NOMO-1 treated with dmso at 0.1 percent for 144 hours (cell line): ENCODE measurements around the gene STEEP1.
A peak's percentile ranks its signal among the peaks of the same experiment; 100 is the strongest.

ENCODE experiments used
- DNase-seq: peaks from one replicate; lab custom pipeline; 2025; ENCODE audit not compliant: unreplicated experiment; lab: John Stamatoyannopoulos, UW

STEEP1 gene

DNA sequence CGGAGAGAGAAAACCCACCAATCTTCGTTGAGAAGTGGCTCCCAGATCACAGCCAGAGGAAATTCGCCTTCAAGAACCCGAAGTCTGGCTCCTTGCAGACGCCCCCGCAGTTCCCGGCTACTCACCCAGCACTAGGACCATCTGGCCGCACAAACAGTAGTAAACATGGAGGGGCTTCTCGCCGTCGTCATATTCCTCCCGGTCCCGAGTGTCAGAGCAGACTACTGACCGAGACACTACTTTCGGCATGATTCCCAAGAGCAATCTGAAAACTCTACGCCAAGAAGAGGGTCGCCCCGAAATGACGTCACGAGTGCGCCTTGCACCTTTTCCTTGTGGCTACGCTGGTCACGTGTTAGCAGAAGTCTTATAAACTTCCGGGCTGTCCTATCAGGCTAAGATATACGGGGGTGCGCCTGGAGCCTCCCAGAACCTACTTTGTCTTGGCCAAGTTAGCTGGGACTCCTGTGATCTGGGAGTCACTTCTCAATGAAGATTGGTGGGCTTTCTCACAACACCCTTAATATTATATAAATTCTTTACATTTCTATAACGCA is at the start of gene STEEP1:
TSS of gene STEEP1 (minus strand) at position 303 of the 557 bp plus-strand sequence. CDS start at position 249, 54 bp downstream.
- DNase-seq: peak; percentile 92

DNA sequence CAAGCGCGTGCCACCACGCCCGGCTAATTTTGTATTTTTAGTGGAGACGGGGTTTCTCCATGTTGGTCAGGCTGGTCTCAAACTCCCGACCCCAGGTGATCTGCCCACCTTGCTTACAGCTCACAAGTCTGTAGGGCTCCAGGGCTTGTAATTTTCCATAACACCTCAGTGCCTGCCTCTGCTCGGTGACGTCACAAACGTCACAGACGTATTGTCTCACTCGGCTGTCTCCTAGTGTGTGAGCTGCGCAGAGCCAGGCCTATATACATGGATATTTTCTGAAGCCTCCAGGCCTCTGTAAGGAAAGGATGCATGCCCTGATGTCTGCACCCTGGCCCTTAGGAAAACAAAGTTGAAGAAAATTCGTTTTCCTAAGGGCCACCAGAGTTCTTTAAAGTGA is 49.6 kb upstream of the STEEP1 start:
- DNase-seq: no peak

DNA sequence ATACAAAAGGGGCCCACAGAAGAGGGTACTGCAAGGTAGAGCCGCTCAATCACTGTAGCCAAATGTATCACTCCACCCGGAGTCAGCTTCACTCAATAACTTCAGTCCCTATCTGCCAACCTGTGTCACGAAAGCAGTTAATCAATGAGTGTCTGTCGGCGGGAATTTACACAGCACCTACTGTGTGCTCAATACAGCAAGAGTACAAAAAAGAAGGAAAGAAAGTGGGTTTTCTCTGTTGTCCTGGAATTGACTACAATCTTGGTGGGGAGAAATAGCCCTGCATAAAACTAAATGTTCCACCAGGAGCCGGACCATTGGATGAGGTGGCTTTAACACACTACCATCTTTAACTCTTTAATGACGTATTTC is 41.8 kb upstream of the STEEP1 start:
- no peak for DNase-seq

DNA sequence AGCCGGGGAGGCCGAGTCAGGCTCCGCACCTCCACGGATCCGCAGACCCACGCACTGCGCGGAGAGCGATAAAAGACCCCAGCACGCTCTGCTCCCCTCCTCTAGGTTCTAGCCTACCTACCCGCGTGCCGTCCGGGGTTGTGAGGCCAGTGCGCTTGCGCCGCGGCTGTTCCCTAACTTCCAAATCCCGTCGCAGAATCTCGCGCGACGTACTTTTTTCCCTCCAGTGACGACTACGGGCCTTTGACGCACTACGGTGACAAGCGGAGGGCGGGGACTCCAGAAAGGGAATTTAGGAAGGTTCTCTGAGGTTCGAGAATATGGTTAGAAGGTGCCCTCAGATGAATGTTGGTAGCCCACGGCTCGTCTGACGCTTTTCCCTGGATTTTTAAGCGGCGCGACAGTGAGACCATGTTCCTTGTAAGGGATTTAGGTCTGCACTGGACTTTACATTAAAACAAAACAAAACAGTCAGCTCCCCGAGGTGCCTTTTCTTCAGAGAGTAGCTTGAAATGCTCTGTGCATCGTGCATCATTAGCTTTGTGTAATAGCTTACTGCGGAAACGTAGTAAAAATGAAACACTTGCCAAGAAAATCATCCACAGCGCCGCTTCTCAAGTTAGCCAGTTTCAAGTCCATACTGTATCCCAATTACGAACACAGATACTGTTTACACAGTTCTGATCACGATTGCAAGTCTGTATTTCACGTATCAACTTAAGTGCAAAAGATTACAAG is 41.2 kb upstream of the STEEP1 start, which contains the start of gene NKRF:
TSS of gene NKRF (minus strand) at position 145 of the 738 bp plus-strand sequence.
- DNase-seq: peak; percentile 87

DNA sequence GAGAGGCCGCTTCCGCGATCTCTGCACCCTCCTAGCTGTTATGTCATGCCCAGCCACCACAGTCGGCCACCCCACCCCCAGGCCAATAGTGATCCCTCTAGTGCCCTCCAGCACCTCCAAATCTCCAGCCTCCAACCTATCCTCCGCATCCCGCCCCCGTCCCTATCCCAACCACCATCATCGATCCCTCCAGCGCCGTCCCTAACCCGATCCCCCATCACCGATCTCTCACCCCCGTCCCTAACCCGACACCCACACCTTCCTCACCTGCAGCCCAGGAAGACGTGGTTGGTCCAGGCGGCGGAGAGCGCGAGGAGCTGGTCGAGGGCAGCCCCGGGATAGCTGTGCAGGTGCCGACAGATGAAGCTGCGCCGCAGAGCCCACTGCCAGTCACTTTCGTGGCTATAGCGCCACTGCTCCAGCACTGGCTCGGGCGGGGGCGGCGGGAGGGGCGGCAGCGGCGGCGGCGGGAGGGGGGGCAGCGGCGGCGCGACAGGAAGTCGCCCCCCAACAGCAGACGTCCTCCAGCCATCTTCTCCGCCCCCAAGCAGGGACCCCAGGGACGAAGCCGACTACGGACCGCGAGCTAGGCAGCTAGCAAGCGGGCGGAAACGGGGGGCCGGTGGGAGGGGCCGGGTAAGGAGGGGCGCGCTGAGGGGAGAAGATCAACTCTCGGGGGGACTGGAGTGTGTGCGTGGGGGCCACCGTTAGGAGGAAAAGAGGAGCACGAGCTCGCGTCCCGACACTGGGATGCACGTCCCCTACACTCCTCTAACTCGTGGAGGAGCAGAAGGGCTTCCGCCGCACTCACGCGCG is 40.5 kb upstream of the STEEP1 start:
- no peak for DNase-seq

DNA sequence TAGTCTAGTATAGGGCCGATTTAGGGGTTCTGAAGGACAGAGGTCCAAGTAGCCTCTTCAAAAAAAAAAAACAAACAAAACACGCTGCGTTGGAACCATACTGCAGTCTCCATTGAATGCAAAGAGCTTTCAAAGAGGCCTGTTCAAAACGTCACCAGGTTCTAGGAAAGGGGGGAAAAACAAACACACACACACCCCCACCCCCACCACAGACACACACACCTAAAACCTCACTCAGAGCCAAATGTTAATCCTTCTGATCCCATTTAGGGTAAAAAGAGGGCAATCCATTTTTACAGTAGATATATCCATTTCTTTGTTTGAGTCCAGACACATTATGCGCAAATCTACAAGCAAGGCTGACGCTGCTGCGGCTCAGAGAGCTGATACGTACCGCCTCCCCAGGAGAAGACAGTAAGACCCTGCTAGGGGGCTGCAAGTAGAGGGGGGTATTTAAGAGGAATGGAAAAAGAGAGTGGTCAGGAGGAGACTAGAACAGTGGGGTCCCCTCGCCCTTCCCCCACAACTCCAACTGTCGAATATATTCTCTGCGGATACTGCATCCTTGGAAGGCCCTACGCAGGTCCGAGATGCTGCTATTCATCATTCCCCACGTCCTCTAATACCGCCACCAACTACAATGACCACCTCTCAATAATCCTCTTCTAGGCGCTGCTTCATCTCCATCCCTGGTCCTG is 39.7 kb upstream of the STEEP1 start:
- no peak for DNase-seq

DNA sequence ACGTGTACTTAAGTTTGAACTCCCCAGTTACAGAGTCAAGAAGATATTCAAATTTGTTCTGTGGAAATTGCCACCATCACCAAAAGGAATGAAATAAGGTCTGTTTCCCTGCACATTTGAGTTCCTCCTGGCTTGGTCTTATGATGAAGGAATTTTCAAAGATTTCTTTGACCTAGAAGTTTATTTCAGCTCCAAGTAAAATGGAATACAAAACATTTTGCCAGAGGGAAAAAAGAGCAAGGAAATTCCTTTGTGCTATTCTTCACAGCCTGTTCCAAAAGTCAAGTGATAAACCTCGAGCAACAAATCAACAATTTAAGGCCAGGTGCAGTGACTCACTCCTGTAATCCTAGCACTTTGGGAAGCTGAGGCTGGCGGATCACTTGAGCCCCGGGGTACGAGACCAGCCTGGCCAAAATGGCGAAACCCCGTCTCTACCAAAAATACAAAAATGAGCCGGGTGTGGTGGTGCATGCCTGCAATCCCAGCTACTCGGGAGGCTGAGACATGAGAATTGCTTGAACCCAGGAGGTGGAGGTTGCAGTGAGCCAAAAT is 37.6 kb upstream of the STEEP1 start:
- no peak for DNase-seq

DNA sequence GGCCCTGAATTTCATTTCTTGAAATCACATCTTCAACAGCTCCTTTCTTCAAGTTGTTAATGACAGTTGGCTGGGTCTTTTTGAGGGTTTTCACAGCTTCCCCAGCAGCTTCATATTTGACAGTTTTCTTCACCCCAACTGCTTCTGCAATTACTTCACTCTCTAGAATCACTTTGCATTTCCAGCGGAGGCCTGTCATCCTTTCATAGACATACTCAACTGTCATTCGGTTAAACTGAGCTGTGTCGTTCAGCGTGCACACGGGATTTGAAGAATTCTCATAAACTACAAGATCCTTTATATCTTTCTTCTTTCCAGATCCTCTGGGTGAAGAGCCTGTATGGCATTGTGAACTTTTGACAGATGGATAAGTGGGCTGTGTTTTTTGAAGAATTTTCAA is 24.6 kb upstream of the STEEP1 start:
- DNase-seq: no peak

DNA sequence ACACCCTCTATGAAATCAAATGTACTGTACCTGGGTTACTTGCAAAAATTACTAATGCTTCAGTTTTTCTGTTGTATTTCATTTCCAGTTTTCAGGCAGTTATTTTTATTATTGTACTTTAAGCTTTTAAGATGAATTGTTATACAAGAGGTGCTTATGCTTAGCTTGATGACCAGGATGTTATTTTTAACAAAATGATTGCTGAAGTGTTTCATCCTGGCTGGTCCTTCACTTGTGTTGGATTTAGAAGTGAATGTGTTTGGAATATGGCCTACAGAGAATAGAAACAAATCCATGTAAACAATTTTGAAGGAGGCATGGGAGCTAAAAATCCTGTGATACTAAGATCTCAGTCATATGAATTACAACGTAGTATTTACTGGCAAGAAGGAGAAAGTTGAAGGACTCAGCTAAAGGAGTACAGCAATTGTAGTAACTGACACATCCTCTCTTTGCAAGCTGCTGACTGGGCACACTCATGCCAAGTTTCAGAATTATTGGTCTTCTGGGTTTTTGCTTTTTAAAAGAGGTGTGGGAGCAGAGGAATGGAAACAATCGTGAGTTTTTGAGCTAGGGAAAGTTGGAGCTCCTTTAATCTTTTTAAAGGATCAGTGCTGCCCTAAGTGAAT is 18.3 kb upstream of the STEEP1 start:
- DNase-seq: no peak

DNA sequence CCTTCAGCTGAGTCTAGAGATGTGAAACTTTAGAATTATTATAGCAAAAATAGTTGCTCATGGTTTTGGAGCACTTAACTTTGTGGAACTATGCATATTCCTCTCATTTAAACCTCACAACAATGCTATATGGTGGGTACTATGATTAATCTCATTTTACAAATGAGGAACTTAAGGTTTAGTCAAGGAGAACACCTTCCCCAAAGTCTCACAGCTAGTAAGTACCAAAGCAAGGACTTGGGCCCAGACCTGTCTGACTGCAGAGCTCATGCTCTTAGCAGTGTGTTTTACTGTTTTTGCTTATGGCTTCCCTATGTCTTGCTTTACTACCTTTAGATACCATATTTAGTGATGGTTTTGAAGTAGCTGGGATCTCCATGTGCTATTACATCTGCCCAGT is 14.2 kb upstream of the STEEP1 start:
- no peak for DNase-seq

DNA sequence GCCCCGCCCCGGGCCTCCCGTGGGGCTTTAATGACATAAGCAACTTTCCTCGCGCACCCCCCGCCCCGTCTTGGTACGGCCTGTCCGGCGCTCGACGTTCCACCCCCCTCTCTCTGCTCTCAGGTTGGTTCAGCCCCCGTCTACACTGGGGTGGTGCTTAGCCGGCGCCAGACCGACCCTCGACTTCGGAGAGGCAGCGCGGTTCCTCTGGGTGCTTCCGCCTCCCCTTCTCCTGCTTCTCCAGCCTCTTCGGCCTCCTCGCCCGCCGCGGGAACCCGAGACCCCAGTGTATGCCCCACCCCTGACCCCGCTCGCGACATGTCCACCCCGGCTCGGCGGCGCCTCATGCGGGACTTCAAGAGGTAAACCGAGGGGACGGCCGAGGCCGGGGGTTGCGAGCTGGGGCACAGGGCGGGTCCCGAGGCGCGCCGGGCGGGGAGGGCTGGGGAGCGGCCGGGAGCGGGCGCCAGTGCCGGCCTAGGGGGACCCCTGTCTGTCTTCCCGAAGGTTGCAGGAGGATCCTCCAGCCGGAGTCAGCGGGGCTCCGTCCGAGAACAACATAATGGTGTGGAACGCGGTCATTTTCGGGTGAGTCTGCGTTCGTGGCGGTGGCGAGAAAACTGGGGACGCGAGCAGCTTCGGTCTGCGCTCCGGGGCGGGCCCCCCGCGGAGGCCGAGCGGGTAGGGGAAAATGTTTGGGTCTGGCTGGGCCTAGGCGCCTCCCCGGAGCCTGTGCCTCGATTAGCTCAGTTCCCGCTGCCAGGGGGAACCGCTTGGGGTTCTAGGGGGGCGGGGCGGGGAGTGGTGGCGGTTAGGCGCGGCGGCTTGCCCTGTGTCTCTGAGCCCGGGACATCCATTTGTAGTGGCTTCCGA is 9.4 kb upstream of the STEEP1 start, which contains the start of gene UBE2A:
TSS of gene UBE2A (plus strand) at position 170 of the 873 bp plus-strand sequence. CDS start at position 319, 149 bp downstream.
- peak; percentile 67 for DNase-seq

DNA sequence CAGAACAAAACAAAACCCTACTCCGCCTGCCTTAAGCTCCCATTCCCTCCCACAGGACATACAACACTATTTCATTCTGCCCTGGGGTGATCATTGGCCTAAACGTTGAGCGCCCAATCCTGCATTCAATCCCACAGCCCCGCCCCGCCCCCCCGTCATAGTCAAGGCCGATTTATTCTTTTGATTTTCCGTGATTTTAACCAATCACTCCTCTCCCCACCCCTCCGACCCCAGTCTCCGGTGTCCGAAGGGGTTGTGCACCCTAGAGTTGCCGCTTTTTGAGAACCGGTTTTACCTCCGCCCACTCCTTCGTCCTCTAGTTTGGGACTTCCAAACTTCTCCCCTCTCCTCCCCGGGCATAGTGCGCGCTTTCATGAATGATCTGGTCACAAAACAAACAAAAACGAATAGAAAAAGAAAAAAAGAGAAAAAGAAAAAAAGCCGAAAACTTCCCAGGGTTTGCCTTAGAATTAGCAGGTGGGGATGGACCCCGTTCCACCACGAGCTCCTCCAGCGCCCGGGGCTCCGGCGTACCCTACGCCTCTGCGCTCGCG is 8.7 kb upstream of the STEEP1 start:
- no peak for DNase-seq

DNA sequence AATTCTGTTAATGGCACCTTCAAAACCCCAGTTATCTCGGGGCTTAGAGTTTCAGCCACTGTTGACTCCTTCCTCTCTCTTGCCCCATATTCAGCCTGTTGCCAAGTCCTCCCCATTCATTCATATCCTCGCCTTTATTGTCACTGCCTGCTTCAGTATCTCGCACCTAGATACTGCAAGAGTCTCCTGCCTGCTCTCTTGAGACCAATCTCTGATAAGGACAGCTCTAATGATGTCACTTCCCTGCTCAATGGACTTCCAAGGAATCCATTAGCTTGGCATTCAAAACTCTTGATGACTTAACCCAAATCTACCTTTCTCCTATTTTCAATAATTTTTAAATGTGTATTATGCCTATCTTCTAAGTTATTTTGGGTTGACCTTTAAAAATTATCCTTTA is 8.0 kb upstream of the STEEP1 start:
- no peak for DNase-seq

DNA sequence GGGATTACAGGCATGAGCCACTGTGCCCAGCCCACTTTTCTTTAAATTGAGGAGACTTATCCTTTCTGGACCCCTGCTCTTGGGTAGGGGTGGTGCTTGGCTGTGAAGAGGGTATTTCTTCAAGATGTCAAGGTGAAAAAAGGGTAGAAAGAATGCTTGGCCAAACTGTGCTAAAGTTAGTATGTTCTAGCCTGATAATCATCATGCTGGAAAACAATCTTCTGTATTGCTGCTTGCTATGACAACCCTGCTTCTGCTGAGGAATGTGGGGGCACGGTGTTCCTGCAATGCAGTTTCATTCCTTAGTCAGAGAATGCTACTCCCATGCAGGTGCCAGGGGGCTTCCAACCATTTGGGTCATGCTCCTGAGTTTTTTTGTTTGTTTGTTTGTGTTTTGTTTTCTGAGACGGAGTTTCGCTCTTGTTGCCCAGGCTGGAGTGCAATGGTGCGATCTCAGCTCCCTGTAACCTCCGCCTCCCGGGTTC is 5.2 kb upstream of the STEEP1 start:
- no peak for DNase-seq

DNA sequence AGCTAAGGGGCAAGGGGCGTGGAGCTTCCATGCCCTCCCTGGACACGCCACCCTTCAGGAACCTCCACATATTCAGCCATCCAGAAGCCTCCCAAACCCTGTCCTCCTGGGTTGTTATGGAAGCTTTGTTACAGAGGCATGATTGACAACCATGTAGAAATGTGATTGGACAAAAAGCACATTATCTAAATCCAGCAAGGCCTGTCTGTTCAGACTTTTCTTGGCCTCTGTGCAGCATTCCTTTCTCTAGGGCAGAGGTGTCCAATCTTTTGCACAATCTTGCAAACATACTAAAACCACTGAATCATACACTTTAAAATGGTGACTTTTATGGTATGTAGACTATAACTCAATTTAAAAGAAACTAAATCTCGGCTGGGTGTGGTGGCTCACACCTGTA is 12.7 kb downstream of the STEEP1 start:
- DNase-seq: no peak

DNA sequence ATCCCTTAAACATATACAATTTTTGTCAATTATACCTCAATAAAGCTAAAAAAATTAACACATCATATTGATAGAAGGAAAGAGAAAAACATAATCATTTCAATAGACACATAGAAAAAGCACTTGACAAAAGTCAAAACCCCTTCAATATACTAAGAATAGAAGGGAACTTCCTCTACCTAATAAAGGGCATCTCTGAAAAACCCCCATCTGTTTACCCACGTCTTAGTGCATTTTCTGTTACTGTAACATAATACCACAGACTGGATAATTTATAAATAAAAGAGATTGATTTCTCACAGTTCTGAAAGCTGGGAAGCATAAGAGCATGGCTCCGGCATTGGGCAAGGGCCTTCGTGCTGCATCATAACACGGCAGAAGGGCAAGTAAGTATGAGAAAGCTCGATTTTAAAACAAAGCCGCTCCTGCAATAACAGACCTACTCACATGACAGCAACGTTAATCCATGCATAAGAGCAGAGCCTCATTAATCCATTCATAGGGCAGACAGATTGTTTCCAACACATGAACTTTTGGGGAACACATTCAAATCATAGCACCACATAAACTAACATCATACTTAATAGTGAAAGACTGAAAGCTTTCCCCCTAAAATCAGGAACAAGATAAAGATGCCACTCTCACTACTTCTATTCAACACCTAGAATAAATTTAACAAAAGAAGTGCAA is 15.7 kb downstream of the STEEP1 start:
- DNase-seq: no peak

DNA sequence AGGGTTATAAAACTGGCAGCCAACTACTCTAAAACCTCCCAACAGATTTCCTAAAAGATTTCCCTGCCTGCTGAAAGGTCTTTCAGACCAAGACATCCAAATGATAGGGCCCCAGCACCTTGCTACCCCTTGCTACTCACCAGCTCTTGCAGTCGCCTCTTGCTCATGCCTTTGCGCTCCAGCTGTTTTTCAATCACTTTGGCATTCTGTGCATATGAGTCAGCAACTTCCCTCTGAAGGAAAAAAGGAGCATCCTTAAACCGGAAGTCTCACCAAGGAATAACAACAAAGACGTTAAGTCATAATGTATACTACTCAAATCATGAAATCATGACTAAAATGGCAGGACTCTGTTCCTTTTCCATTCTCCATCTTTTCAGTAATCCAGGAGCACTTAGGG is 24.0 kb downstream of the STEEP1 start:
- DNase-seq: no peak

DNA sequence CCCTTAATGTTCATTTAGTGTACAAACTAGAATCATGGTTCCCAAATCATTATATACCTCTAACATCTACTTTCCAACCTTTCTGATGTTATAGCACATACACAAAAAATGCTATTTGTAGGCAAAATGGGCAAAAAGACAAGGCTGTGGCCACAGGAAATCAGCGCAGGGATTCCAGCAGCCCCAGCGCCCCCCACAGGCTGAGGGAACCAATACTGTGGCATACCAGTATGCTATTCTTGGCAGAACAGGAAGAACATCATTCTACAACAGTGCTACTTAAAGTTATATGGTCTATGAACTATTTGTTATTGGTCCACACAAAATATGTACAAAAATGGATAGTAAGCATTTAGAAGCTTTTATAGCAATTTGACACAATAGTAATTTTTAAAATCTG is 25.3 kb downstream of the STEEP1 start:
- DNase-seq: no peak

DNA sequence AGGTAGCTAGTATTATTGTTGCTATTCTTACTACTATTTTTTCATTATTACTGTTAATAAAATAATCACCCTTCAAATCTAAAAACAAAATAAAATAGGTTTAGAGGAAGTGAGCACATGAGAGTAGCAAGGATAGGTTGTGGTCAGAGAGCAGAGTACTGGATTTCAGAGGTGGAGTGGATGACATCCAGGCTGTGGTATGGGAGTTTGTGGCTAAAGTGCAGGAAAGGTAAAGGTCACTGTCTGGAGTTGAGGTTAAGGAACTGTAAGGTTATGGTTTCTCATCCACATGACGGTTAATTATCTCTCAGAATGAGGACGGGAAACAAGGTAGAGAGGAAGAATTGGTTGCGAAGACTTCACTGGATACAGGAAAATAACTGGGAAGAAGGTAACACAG is 27.7 kb downstream of the STEEP1 start:
- no peak for DNase-seq
